GOT3 (cell line): ENCODE measurements around the gene SPTA1.

Source experiments
- DNase-seq: peaks from one replicate; lab custom pipeline; 2025; ENCODE audit warnings: mixed read lengths; lab: John Stamatoyannopoulos, UW

SPTA1 gene

GRCh38 chr1:158572226-158572625, 114.3 kb downstream of the SPTA1 start:
- DNase-seq = no peak

- DNase-seq = no peak
These were observed 116.0 kb downstream of the SPTA1 start, which contains the start of gene OR6P1 for GRCh38 chr1:158570480-158570879. Gene OR6P1 (minus strand): TSS chr1:158570580. CDS start chr1:158563604, 6,976 bp downstream.

- DNase-seq = no peak
These were observed 121.9 kb downstream of the SPTA1 start for GRCh38 chr1:158564608-158565007.

- no peak for DNase-seq
These were observed 122.7 kb downstream of the SPTA1 start for GRCh38 chr1:158563853-158564252.
